Neural cell (in vitro differentiated cells): Measurements from ENCODE around the gene ARFGAP3. TPM values are rescaled to one million over a fixed set of nuclear protein-coding genes. Genes with fewer than 3 reads are reported as not detected.

Experiments used
- H2AFZ ChIP-seq: fragments of 200-600, 300-800 bp; sonication (generic), shearing (Covaris generic); 2 replicates; pipeline ENCODE4 v1.6.0; 2014; ENCODE audit warnings: low read depth, mild to moderate bottlenecking, antibody characterized with exemption, low read length, moderate library complexity
- H3F3A ChIP-seq: fragments of 200-600 bp; shearing (Covaris generic); 2 replicates; pipeline ENCODE4 v1.6.1; 2016; ENCODE audit warnings: mild to moderate bottlenecking, moderate library complexity, mixed read lengths, antibody characterized with exemption, low read length; ENCODE audit not compliant: insufficient read depth, poor library complexity, severe bottlenecking
- H3K27ac ChIP-seq: fragments of 200-600, 300-800 bp; sonication (generic), shearing (Covaris generic); 2 replicates; pipeline ENCODE4 v1.5.1; 2014; ENCODE audit warnings: mild to moderate bottlenecking, low read length, moderate library complexity
- H3K27me3 ChIP-seq: fragments of 300-800, 200-600 bp; sonication (generic), shearing (Covaris generic); 2 replicates; pipeline ENCODE4 v1.6.0; 2014; ENCODE audit warnings: mild to moderate bottlenecking, low read depth, low read length, moderate library complexity; ENCODE audit not compliant: insufficient read depth
- H3K36me3 ChIP-seq: fragments of 300-800, 200-600 bp; sonication (generic), shearing (Covaris generic); 2 replicates; pipeline ENCODE4 v1.5.1; 2014; ENCODE audit warnings: mild to moderate bottlenecking, antibody characterized with exemption, low read length, moderate library complexity; ENCODE audit not compliant: insufficient read depth
- H3K4me2 ChIP-seq: fragments of 300-800, 200-600 bp; sonication (generic), shearing (Covaris generic); 2 replicates; pipeline ENCODE4 v1.6.0; 2014; ENCODE audit warnings: mild to moderate bottlenecking, low read length
- H3K4me3 ChIP-seq: fragments of 300-800, 200-600 bp; sonication (generic), shearing (Covaris generic); 2 replicates; pipeline ENCODE4 v1.5.1; 2014; ENCODE audit warnings: mild to moderate bottlenecking, low read length, moderate library complexity
- H3K79me2 ChIP-seq: fragments of 200-600 bp; shearing (Covaris generic); replicated peaks from 2 replicates; pipeline ENCODE4 v1.6.0; 2014; ENCODE audit warnings: mild to moderate bottlenecking, low read length, moderate library complexity; ENCODE audit not compliant: insufficient read depth
- H3K9ac ChIP-seq: fragments of 300-800, 200-600 bp; sonication (generic), shearing (Covaris generic); 2 replicates; pipeline ENCODE4 v1.6.1; 2016; ENCODE audit warnings: mild to moderate bottlenecking, low read length, mixed read lengths
- H3K9me2 ChIP-seq: fragments of 200-600 bp; shearing (Covaris generic); 2 replicates; pipeline ENCODE4 v1.6.1; 2016; ENCODE audit warnings: mild to moderate bottlenecking, low read length, mixed read lengths; ENCODE audit not compliant: insufficient read depth
- H3K9me3 ChIP-seq: fragments of 200-600, 300-800 bp; sonication (generic), shearing (Covaris generic); 2 replicates; pipeline ENCODE4 v1.6.1; 2016; ENCODE audit warnings: mild to moderate bottlenecking, mixed run types, low read length, moderate library complexity, mixed read lengths
- H4K20me1 ChIP-seq: fragments of 200-600 bp; shearing (Covaris generic); 2 replicates; pipeline ENCODE4 v1.6.1; 2016; ENCODE audit warnings: mild to moderate bottlenecking, mixed run types; ENCODE audit not compliant: insufficient read depth
- EP300 ChIP-seq: fragments of 450-650 bp; conservative IDR thresholded peaks from 2 replicates; pipeline ENCODE4 v1.6.1; 2014; ENCODE audit warnings: antibody characterized with exemption, mild to moderate bottlenecking, moderate library complexity; ENCODE audit not compliant: poor library complexity, severe bottlenecking
- EZH2 ChIP-seq: fragments of 200-600, 300-800 bp; shearing (Covaris generic), sonication (generic); IDR thresholded peaks from 2 replicates; pipeline ENCODE4 v1.6.1; 2014; ENCODE audit warnings: antibody characterized with exemption, low read length, borderline replicate concordance, mild to moderate bottlenecking; ENCODE audit not compliant: insufficient read depth, poor library complexity, severe bottlenecking
- MXI1 ChIP-seq: fragments of 450-650 bp; conservative IDR thresholded peaks from 2 replicates; pipeline ENCODE4 v1.6.1; 2014; ENCODE audit warnings: antibody characterized with exemption, mild to moderate bottlenecking; ENCODE audit not compliant: poor library complexity, severe bottlenecking
- POLR2AphosphoS5 ChIP-seq: IDR thresholded peaks from 2 replicates; pipeline ENCODE4 v1.6.1; 2012
- RAD21 ChIP-seq: fragments of 450-650 bp; conservative IDR thresholded peaks from 2 replicates; pipeline ENCODE4 v1.6.1; 2014; ENCODE audit warnings: antibody characterized with exemption, mild to moderate bottlenecking, moderate library complexity
- SMC3 ChIP-seq: fragments of 450-650 bp; conservative IDR thresholded peaks from 2 replicates; pipeline ENCODE4 v1.6.1; 2014; ENCODE audit warnings: antibody characterized with exemption, mild to moderate bottlenecking, moderate library complexity; ENCODE audit not compliant: poor library complexity
- TAF1 ChIP-seq: IDR thresholded peaks from 2 replicates; pipeline ENCODE4 v1.6.1; 2012; ENCODE audit warnings: low read depth
- polyA plus RNA-seq: library from polyadenylated mRNA; depleted of rRNA; stranded (reverse); fragments of >200 nt; gene quantifications from 2 replicates; pipeline ENCODE4 v1.2.3, GENCODE V29; 2014
- TF ChIP-seq, protein P1 (sequence below): IDR thresholded peaks from 2 replicates; pipeline ENCODE4 v1.6.1; 2012; ENCODE audit warnings: borderline replicate concordance
- TF ChIP-seq, protein P2 (sequence below): fragments of 450-650 bp; IDR thresholded peaks from 2 replicates; pipeline ENCODE4 v1.5.1; 2014; ENCODE audit warnings: antibody characterized with exemption, mild to moderate bottlenecking, moderate library complexity; ENCODE audit not compliant: poor library complexity, severe bottlenecking

The ARFGAP3 gene
- polyA plus RNA-seq, 1 donor from 2014 or later = 80.7 TPM

DNA sequence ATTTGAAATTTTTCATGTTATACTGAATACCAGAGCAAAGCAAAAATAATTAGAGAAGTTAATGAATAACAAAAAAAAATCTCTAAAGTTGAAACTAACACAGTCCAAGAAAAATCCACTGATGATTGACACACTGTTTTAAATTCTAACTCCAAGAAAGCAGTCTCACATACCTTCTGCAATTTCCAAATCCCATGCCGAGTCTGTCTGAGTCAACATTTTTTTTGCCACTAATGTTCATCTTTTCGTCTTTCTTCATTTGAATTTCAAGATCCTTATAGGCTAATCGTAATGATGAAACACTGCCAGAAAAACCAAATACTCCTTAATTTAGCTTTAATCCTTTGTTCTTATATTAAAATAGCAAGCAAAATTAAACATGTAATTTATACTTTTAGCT, 39.5 kb downstream of the ARFGAP3 start:
- peaks cover 10% of the 10 kb centered on the region for H3K36me3 ChIP-seq
- no peaks in the 10 kb centered on the region for H3F3A ChIP-seq
- no peak overlapping the region for H3K4me2 ChIP-seq
- no peaks in the 10 kb centered on the region for H4K20me1 ChIP-seq
- TF ChIP-seq POLR2AphosphoS5 (no peak), EZH2 (no peak), RAD21 (no peak), TAF1 (no peak), MXI1 (no peak), SMC3 (no peak), EP300 (no peak)
- TF ChIP-seq, protein P1, sequence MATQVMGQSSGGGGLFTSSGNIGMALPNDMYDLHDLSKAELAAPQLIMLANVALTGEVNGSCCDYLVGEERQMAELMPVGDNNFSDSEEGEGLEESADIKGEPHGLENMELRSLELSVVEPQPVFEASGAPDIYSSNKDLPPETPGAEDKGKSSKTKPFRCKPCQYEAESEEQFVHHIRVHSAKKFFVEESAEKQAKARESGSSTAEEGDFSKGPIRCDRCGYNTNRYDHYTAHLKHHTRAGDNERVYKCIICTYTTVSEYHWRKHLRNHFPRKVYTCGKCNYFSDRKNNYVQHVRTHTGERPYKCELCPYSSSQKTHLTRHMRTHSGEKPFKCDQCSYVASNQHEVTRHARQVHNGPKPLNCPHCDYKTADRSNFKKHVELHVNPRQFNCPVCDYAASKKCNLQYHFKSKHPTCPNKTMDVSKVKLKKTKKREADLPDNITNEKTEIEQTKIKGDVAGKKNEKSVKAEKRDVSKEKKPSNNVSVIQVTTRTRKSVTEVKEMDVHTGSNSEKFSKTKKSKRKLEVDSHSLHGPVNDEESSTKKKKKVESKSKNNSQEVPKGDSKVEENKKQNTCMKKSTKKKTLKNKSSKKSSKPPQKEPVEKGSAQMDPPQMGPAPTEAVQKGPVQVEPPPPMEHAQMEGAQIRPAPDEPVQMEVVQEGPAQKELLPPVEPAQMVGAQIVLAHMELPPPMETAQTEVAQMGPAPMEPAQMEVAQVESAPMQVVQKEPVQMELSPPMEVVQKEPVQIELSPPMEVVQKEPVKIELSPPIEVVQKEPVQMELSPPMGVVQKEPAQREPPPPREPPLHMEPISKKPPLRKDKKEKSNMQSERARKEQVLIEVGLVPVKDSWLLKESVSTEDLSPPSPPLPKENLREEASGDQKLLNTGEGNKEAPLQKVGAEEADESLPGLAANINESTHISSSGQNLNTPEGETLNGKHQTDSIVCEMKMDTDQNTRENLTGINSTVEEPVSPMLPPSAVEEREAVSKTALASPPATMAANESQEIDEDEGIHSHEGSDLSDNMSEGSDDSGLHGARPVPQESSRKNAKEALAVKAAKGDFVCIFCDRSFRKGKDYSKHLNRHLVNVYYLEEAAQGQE = no peak
- TF ChIP-seq, protein P2, sequence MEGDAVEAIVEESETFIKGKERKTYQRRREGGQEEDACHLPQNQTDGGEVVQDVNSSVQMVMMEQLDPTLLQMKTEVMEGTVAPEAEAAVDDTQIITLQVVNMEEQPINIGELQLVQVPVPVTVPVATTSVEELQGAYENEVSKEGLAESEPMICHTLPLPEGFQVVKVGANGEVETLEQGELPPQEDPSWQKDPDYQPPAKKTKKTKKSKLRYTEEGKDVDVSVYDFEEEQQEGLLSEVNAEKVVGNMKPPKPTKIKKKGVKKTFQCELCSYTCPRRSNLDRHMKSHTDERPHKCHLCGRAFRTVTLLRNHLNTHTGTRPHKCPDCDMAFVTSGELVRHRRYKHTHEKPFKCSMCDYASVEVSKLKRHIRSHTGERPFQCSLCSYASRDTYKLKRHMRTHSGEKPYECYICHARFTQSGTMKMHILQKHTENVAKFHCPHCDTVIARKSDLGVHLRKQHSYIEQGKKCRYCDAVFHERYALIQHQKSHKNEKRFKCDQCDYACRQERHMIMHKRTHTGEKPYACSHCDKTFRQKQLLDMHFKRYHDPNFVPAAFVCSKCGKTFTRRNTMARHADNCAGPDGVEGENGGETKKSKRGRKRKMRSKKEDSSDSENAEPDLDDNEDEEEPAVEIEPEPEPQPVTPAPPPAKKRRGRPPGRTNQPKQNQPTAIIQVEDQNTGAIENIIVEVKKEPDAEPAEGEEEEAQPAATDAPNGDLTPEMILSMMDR = no peak
- H3K9me2 ChIP-seq = no peaks in the 10 kb centered on the region
- peaks cover 2% of the 10 kb centered on the region for H3K9me3 ChIP-seq
- H3K79me2 ChIP-seq = no peaks in the 10 kb centered on the region
- no peak overlapping the region for H3K27ac ChIP-seq
- H2AFZ ChIP-seq = no peak overlapping the region
- H3K9ac ChIP-seq = no peak overlapping the region
- H3K4me3 ChIP-seq = no peak overlapping the region
- H3K27me3 ChIP-seq = no peaks in the 10 kb centered on the region

DNA sequence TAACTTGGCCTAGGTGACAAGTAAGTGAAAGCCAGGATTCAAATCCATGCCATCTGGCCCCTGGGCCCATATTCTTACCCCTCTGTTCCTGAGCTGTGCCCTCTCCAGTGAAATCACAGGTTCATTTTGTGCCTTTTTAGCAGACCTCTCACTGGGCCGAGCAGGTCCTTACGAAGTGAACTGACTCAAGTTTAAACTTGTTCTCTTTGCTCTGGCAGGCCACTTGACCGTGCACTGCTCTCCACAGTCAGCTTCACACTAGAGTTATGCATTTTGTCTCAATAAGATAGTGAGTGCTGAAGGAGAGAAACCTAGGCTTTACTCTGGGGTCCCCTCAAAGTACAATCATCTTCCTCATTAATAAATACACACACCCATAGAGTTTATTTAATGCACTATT, 40.7 kb downstream of the ARFGAP3 start:
- H3F3A ChIP-seq = no peaks in the 10 kb centered on the region
- no peak overlapping the region for H3K27ac ChIP-seq
- H3K79me2 ChIP-seq = no peaks in the 10 kb centered on the region
- no peaks in the 10 kb centered on the region for H3K9me2 ChIP-seq
- H3K9me3 ChIP-seq = no peaks in the 10 kb centered on the region
- H2AFZ ChIP-seq = no peak overlapping the region
- H3K36me3 ChIP-seq = peaks cover 3% of the 10 kb centered on the region
- no peaks in the 10 kb centered on the region for H3K27me3 ChIP-seq
- H3K4me2 ChIP-seq = no peak overlapping the region
- TF ChIP-seq, protein P1 = no peak
- TF ChIP-seq RAD21 = no peak
- TF ChIP-seq, protein P2 = no peak
- no peak for TF ChIP-seq POLR2AphosphoS5
- no peak for TF ChIP-seq EZH2
- no peak for TF ChIP-seq SMC3
- TF ChIP-seq TAF1 = no peak
- TF ChIP-seq MXI1 = no peak
- TF ChIP-seq EP300 = no peak
- no peak overlapping the region for H3K9ac ChIP-seq
- no peak overlapping the region for H3K4me3 ChIP-seq
- no peaks in the 10 kb centered on the region for H4K20me1 ChIP-seq
